GM12892 (cell line): ENCODE results near the gene ZPBP2.

ENCODE experiments used
- POLR2A ChIP-seq: IDR thresholded peaks from 2 replicates; pipeline ENCODE4 v1.6.1; 2011; ENCODE audit warnings: low read depth, low read length, control low read depth
- POLR2AphosphoS5 ChIP-seq: IDR thresholded peaks from 2 replicates; pipeline ENCODE4 v1.6.1; 2011; ENCODE audit warnings: low read depth, low read length, control low read depth
- TAF1 ChIP-seq: IDR thresholded peaks from 2 replicates; pipeline ENCODE4 v1.6.1; 2011; ENCODE audit warnings: low read depth, mild to moderate bottlenecking, control low read depth, low read length, borderline replicate concordance

DNA sequence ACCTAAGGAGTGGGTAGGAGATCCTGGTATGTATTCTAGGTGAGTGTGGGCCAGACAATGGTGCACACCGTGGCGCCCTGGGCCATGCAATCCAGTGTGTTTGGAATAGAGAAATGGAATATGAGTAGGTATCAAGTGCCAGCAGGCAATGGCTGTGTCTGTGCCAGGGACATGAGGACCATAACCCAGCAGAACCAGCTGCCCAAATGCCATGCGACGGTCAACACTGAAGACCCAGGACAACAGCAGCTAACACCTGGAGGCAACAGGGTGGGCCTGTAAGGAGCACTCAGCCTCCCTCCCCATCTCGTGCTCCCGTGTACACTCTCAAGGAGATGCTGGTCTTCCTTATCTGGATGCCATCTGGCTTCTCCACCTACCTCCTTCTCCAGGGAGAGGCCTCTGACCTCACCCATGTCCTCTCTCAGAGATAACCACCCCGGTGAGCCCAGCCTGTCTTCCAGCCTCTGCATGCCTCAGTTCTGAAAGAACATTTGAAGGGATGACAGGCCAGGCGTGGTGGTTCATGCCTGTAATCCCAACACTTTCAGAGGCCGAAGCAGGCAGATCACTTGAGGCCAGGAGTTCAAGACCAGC lies 51.2 kb downstream of the ZPBP2 start:
- no peak for TF ChIP-seq POLR2AphosphoS5
- TF ChIP-seq TAF1, result no peak
- no peak for TF ChIP-seq POLR2A
